HG02943 (cell line): Measurements from ENCODE around the gene JAKMIP1.

Source experiments
- ATAC-seq: cut with Tn5 transposase; IDR thresholded peaks from one replicate; pipeline ENCODE4 v1.9.1; 2021; ENCODE audit warnings: mild to moderate bottlenecking, low read depth, moderate library complexity; ENCODE audit not compliant: unreplicated experiment

The JAKMIP1 gene

GRCh38 chr4:6123116-6123515 lies 77.2 kb downstream of the JAKMIP1 start:
- ATAC-seq: no peak

- ATAC-seq: no peak
These were observed 77.9 kb downstream of the JAKMIP1 start for GRCh38 chr4:6122496-6122895.

- ATAC-seq: no peak
These were observed 78.4 kb downstream of the JAKMIP1 start for GRCh38 chr4:6121941-6122340.

GRCh38 chr4:6121276-6121850 lies 79.0 kb downstream of the JAKMIP1 start:
- ATAC-seq: no peak

GRCh38 chr4:6120361-6120760 lies 80.0 kb downstream of the JAKMIP1 start:
- no peak for ATAC-seq

GRCh38 chr4:6119507-6120020 lies 80.8 kb downstream of the JAKMIP1 start:
- ATAC-seq: no peak

- no peak for ATAC-seq
These were observed 82.1 kb downstream of the JAKMIP1 start for GRCh38 chr4:6118201-6118600.

GRCh38 chr4:6116696-6117285 lies 83.6 kb downstream of the JAKMIP1 start:
- ATAC-seq: no peak

- no peak for ATAC-seq
These were observed 84.4 kb downstream of the JAKMIP1 start for GRCh38 chr4:6115746-6116586.

- ATAC-seq: no peak
These were observed 85.0 kb downstream of the JAKMIP1 start for GRCh38 chr4:6115342-6115741.

- ATAC-seq: no peak
These were observed 85.7 kb downstream of the JAKMIP1 start for GRCh38 chr4:6114601-6115000.

GRCh38 chr4:6114181-6114580 lies 86.2 kb downstream of the JAKMIP1 start:
- ATAC-seq: no peak

GRCh38 chr4:6113641-6114040 lies 86.7 kb downstream of the JAKMIP1 start:
- ATAC-seq: no peak

- no peak for ATAC-seq
These were observed 87.6 kb downstream of the JAKMIP1 start for GRCh38 chr4:6112606-6113290.

GRCh38 chr4:6111354-6111960 lies 88.9 kb downstream of the JAKMIP1 start:
- no peak for ATAC-seq

- no peak for ATAC-seq
These were observed 89.5 kb downstream of the JAKMIP1 start for GRCh38 chr4:6110681-6111353.

GRCh38 chr4:6109842-6110560 lies 90.3 kb downstream of the JAKMIP1 start:
- no peak for ATAC-seq

- no peak for ATAC-seq
These were observed 92.5 kb downstream of the JAKMIP1 start for GRCh38 chr4:6107886-6108285.

- ATAC-seq: no peak
These were observed 93.1 kb downstream of the JAKMIP1 start for GRCh38 chr4:6107114-6107791.
